Measurements from ENCODE around the gene C15orf61. TPM values are rescaled to one million over a fixed set of nuclear protein-coding genes. Genes with fewer than 3 reads are reported as not detected.

The C15orf61 gene
- total RNA-seq, 1 donor from 2014 or later = 7.2 TPM

- DNase-seq = no peak
- intact Hi-C loops (cut with DNase I) = no loop called here
- Histone ChIP-seq H3K36me3 (no peaks in the 10 kb centered on the region), H3K4me3 (no peak overlapping the region), H3K9me3 (no peaks in the 10 kb centered on the region), H3K4me1 (no peaks in the 10 kb centered on the region), H3K27ac (no peak overlapping the region), H3K27me3 (ENCODE audit: low read depth) (no peaks in the 10 kb centered on the region)
- ATAC-seq = no peak
- TF ChIP-seq CTCF (IDR thresholded peaks at IDR 0.05) = no peak
Measured at GRCh38 chr15:67481680-67482079, 39.3 kb upstream of the C15orf61 start.

- H3K27ac ChIP-seq = no peak overlapping the region
- H3K27me3 ChIP-seq (ENCODE audit: low read depth) = no peaks in the 10 kb centered on the region
- H3K4me1 ChIP-seq = no peaks in the 10 kb centered on the region
- intact Hi-C loops (cut with DNase I) = no loop called here
- ATAC-seq (no peak), DNase-seq (no peak)
- no peaks in the 10 kb centered on the region for H3K9me3 ChIP-seq
- H3K36me3 ChIP-seq = no peaks in the 10 kb centered on the region
- no peak overlapping the region for H3K4me3 ChIP-seq
- no peak for TF ChIP-seq CTCF (IDR thresholded peaks at IDR 0.05)
Measured at GRCh38 chr15:67495585-67495984, 25.3 kb upstream of the C15orf61 start.

- no peaks in the 10 kb centered on the region for H3K27me3 ChIP-seq (ENCODE audit: low read depth)
- H3K27ac ChIP-seq = peak overlapping the region; percentile 32
- H3K4me1 ChIP-seq = peaks cover 19% of the 10 kb centered on the region
- TF ChIP-seq CTCF (IDR thresholded peaks at IDR 0.05) = peak; percentile 26
- ATAC-seq = peak in 1 of 2 donors; percentile 66
- H3K4me3 ChIP-seq = peak overlapping the region; percentile 27
- H3K36me3 ChIP-seq = no peaks in the 10 kb centered on the region
- H3K9me3 ChIP-seq = no peaks in the 10 kb centered on the region
- intact Hi-C loops (cut with DNase I) = no loop called here
- no peak for DNase-seq
Measured at GRCh38 chr15:67501177-67501835, 19.6 kb upstream of the C15orf61 start.

DNA sequence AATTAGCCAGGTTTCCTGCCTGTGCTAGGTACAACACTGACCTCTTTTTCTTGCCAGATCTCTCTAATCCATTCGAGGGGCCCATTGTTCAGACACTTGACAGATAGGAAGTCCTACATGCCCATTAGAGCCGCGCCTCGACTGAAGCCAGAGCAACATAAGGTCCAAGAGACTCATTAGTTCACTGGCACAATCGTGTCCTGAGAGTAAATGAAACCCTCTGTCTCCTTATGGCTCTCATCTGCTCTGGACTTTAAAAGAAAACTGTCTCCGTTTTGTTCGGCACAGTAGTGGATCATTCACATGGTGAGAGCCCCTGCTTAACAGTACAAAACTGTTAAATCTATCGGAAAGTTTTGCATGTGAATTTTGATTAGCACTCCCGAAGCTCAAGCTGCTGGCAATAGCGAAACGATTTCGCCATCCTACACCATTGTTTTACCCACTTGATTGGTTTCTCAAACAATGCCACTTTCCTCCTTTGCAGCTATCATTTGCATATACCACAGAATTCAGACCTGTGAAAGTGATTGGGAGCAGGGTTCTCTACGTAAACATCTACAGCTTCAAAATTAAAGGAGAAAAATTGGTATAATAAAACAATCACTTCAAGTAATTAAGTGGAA is 19.0 kb upstream of the C15orf61 start:
- peaks cover 19% of the 10 kb centered on the region for H3K4me1 ChIP-seq
- no peak for DNase-seq
- H3K36me3 ChIP-seq = no peaks in the 10 kb centered on the region
- intact Hi-C loops (cut with DNase I) = no loop called here
- peak overlapping the region; percentile 27 for H3K4me3 ChIP-seq
- TF ChIP-seq CTCF (IDR thresholded peaks at IDR 0.05) = no peak
- peak in 1 of 2 donors; percentile 35 for ATAC-seq
- H3K27ac ChIP-seq = peak overlapping the region; percentile 32
- no peaks in the 10 kb centered on the region for H3K9me3 ChIP-seq
- H3K27me3 ChIP-seq (ENCODE audit: low read depth) = no peaks in the 10 kb centered on the region

- ATAC-seq (no peak), DNase-seq (no peak)
- H3K9me3 ChIP-seq = no peaks in the 10 kb centered on the region
- TF ChIP-seq CTCF (IDR thresholded peaks at IDR 0.05) = no peak
- intact Hi-C loops (cut with DNase I) = no loop called here
- no peaks in the 10 kb centered on the region for H3K27me3 ChIP-seq (ENCODE audit: low read depth)
- no peak overlapping the region for H3K4me3 ChIP-seq
- H3K27ac ChIP-seq = no peak overlapping the region
- H3K36me3 ChIP-seq = no peaks in the 10 kb centered on the region
- peaks cover 19% of the 10 kb centered on the region for H3K4me1 ChIP-seq
Measured at GRCh38 chr15:67504056-67504455, 16.9 kb upstream of the C15orf61 start.
